IMR-90 (cell line): ENCODE data around the gene NPIPA1.
"Not testable (repeated sequence)": the region's sequence is repeated elsewhere in the genome, so short reads cannot be mapped to it uniquely, and the experiment has no call there.

Experiments
- BHLHE40 ChIP-seq: fragments of 150-350 bp; IDR thresholded peaks from 2 replicates; pipeline ENCODE4 v1.6.1; 2016; ENCODE audit warnings: mild to moderate bottlenecking, low read depth, low read length
- CEBPB ChIP-seq: IDR thresholded peaks from 2 replicates; pipeline ENCODE4 v1.6.1; 2012; ENCODE audit warnings: low read depth, low read length, improper control_type of control experiment
- ELK1 ChIP-seq: fragments of 150-350 bp; IDR thresholded peaks from 2 replicates; pipeline ENCODE4 v1.6.1; 2016; ENCODE audit warnings: low read depth, mild to moderate bottlenecking, low read length, moderate library complexity, borderline replicate concordance
- FOS ChIP-seq: fragments of 150-350 bp; IDR thresholded peaks from 2 replicates; pipeline ENCODE4 v1.6.1; 2016; ENCODE audit warnings: low read depth, low read length
- MAFK ChIP-seq: IDR thresholded peaks from 2 replicates; pipeline ENCODE4 v1.6.1; 2012; ENCODE audit warnings: low read depth, low read length, improper control_type of control experiment
- MXI1 ChIP-seq: IDR thresholded peaks from 2 replicates; pipeline ENCODE4 v1.6.1; 2012; ENCODE audit warnings: low read depth, mild to moderate bottlenecking, low read length, moderate library complexity, borderline replicate concordance
- NFE2L2 ChIP-seq: fragments of 150-350 bp; IDR thresholded peaks from 2 replicates; pipeline ENCODE4 v1.6.1; 2016; ENCODE audit warnings: low read depth, mild to moderate bottlenecking, low read length
- POLR2A ChIP-seq: IDR thresholded peaks from 2 replicates; pipeline ENCODE4 v1.6.1; 2012; ENCODE audit warnings: mild to moderate bottlenecking, low read depth, low read length
- RAD21 ChIP-seq: IDR thresholded peaks from 2 replicates; pipeline ENCODE4 v1.6.1; 2012; ENCODE audit warnings: low read length, improper control_type of control experiment
- RFX5 ChIP-seq: IDR thresholded peaks from 2 replicates; pipeline ENCODE4 v1.8.0; 2012; ENCODE audit warnings: low read depth, mild to moderate bottlenecking, low read length, moderate library complexity
- SMC3 ChIP-seq: fragments of 150-350 bp; IDR thresholded peaks from 2 replicates; pipeline ENCODE4 v1.6.1; 2016; ENCODE audit warnings: low read depth, mild to moderate bottlenecking, antibody characterized with exemption, low read length, moderate library complexity
- USF2 ChIP-seq: fragments of 150-350 bp; IDR thresholded peaks from 2 replicates; pipeline ENCODE4 v1.6.1; 2017; ENCODE audit warnings: mild to moderate bottlenecking, antibody characterized with exemption, low read length, low read depth
- TF ChIP-seq, protein P1 (sequence below): conservative IDR thresholded peaks from 2 replicates; pipeline ENCODE4 v1.5.1; 2012; ENCODE audit warnings: mild to moderate bottlenecking, low read depth, low read length, improper control_type of control experiment

DNA sequence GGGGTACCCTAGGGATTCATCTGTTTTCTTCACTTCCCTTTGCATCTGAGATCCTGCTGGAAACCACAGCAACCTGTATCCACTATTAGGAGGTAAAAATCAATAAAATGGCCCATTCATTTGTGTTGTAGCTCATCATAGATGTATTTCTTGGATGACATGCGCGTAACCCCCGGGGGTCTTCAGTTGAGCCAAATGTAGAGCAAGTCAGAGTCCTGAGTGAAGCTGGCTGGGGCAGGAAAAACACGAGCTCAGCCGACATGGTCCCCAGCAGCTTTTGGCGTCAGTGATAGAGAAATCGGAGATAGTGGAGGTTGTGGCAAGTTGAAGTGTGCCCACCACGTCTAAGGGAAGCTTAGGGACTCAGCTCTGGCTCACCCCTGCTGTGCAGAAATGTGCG is 41.2 kb upstream of the NPIPA1 start:
- TF ChIP-seq, protein P1, sequence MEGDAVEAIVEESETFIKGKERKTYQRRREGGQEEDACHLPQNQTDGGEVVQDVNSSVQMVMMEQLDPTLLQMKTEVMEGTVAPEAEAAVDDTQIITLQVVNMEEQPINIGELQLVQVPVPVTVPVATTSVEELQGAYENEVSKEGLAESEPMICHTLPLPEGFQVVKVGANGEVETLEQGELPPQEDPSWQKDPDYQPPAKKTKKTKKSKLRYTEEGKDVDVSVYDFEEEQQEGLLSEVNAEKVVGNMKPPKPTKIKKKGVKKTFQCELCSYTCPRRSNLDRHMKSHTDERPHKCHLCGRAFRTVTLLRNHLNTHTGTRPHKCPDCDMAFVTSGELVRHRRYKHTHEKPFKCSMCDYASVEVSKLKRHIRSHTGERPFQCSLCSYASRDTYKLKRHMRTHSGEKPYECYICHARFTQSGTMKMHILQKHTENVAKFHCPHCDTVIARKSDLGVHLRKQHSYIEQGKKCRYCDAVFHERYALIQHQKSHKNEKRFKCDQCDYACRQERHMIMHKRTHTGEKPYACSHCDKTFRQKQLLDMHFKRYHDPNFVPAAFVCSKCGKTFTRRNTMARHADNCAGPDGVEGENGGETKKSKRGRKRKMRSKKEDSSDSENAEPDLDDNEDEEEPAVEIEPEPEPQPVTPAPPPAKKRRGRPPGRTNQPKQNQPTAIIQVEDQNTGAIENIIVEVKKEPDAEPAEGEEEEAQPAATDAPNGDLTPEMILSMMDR: not testable (repeated sequence)
- not testable (repeated sequence) for TF ChIP-seq RAD21, BHLHE40, SMC3, POLR2A, RFX5, CEBPB, MAFK, USF2, ELK1, FOS, MXI1, NFE2L2
